Measurements from ENCODE around the gene SLC39A5. TPM values are rescaled to one million over a fixed set of nuclear protein-coding genes. Genes with fewer than 3 reads are reported as not detected.

Gene SLC39A5
- total RNA-seq, 3 donors from 2014 or later (not counting 1 experiment from before 2014, with no cell fraction given) = 0.70 to 1.4 (median 0.71) TPM

- H3K4me3 Mint-ChIP-seq = no peak overlapping the region
- no peak for TF ChIP-seq CTCF (IDR thresholded peaks at IDR 0.05)
- DNase-seq = no peak
- H3K27me3 Mint-ChIP-seq (ENCODE audit: low read depth in 2 of 2) = no peaks in the 10 kb centered on the region
- Histone ChIP-seq H3K36me3 (ENCODE audit: control insufficient read depth, insufficient read depth, low read length) (peaks cover 2% of the 10 kb centered on the region), H3K27ac (ENCODE audit: low read length) (no peak overlapping the region), H3K9me3 (ENCODE audit: control insufficient read depth, insufficient read depth, low read length) (no peaks in the 10 kb centered on the region), H3K27me3 (ENCODE audit: control insufficient read depth, insufficient read depth, low read length) (no peaks in the 10 kb centered on the region), H3K4me1 (ENCODE audit: control insufficient read depth, insufficient read depth, low read length) (no peaks in the 10 kb centered on the region), H3K4me3 (ENCODE audit: low read length) (no peak overlapping the region)
- H3K36me3 Mint-ChIP-seq = no peaks in the 10 kb centered on the region
- H3K4me1 Mint-ChIP-seq = peaks cover 2% of the 10 kb centered on the region in 2 donors
- no peaks in the 10 kb centered on the region for H3K9me3 Mint-ChIP-seq
- ATAC-seq = no peak
- 92% methylated on average over 11 of the region's 11 CpGs for WGBS (ENCODE audit: insufficient coverage)
- no peak overlapping the region for H3K27ac Mint-ChIP-seq
- intact Hi-C loops (cut with micrococcal nuclease) = no loop called here
Observed at GRCh38 chr12:56231184-56231582, 1.3 kb downstream of the SLC39A5 start.

GRCh38 chr12:56234746-56235436 is 5.0 kb downstream of the SLC39A5 start:
- Mint-ChIP-seq H3K36me3 (no peaks in the 10 kb centered on the region), H3K27ac (no peak overlapping the region), H3K4me3 (no peak overlapping the region), H3K9me3 (no peaks in the 10 kb centered on the region), H3K4me1 (no peaks in the 10 kb centered on the region), H3K27me3 (ENCODE audit: low read depth in 2 of 2) (no peaks in the 10 kb centered on the region)
- Histone ChIP-seq H3K27me3 (ENCODE audit: control insufficient read depth, insufficient read depth, low read length) (no peaks in the 10 kb centered on the region), H3K4me1 (ENCODE audit: control insufficient read depth, insufficient read depth, low read length) (no peaks in the 10 kb centered on the region), H3K27ac (ENCODE audit: low read length) (no peak overlapping the region), H3K9me3 (ENCODE audit: control insufficient read depth, insufficient read depth, low read length) (no peaks in the 10 kb centered on the region), H3K4me3 (ENCODE audit: low read length) (no peak overlapping the region), H3K36me3 (ENCODE audit: control insufficient read depth, insufficient read depth, low read length) (peaks cover 6% of the 10 kb centered on the region)
- no peak for TF ChIP-seq CTCF (IDR thresholded peaks at IDR 0.05)
- ATAC-seq (no peak), DNase-seq (no peak)
- 91% methylated on average over 16 of the region's 16 CpGs for WGBS (ENCODE audit: insufficient coverage)
- intact Hi-C loops (cut with micrococcal nuclease) = no loop called here

- ATAC-seq = no peak
- Mint-ChIP-seq H3K4me3 (no peak overlapping the region), H3K4me1 (no peaks in the 10 kb centered on the region), H3K27ac (no peak overlapping the region), H3K27me3 (ENCODE audit: low read depth in 2 of 2) (no peaks in the 10 kb centered on the region), H3K36me3 (no peaks in the 10 kb centered on the region), H3K9me3 (no peaks in the 10 kb centered on the region)
- WGBS (ENCODE audit: insufficient coverage) = 100% methylated on average over 6 of the region's 6 CpGs
- Histone ChIP-seq H3K9me3 (ENCODE audit: control insufficient read depth, insufficient read depth, low read length) (no peaks in the 10 kb centered on the region), H3K27me3 (ENCODE audit: control insufficient read depth, insufficient read depth, low read length) (no peaks in the 10 kb centered on the region), H3K27ac (ENCODE audit: low read length) (no peak overlapping the region), H3K36me3 (ENCODE audit: control insufficient read depth, insufficient read depth, low read length) (peaks cover 7% of the 10 kb centered on the region), H3K4me3 (ENCODE audit: low read length) (no peak overlapping the region), H3K4me1 (ENCODE audit: control insufficient read depth, insufficient read depth, low read length) (no peaks in the 10 kb centered on the region)
- no peak for TF ChIP-seq CTCF (IDR thresholded peaks at IDR 0.05)
- no peak for DNase-seq
- intact Hi-C loops (cut with micrococcal nuclease) = no loop called here
Observed at GRCh38 chr12:56236091-56236490, 6.2 kb downstream of the SLC39A5 start.

GRCh38 chr12:56236985-56237384 is 7.1 kb downstream of the SLC39A5 start:
- Histone ChIP-seq H3K9me3 (ENCODE audit: control insufficient read depth, insufficient read depth, low read length) (no peaks in the 10 kb centered on the region), H3K4me1 (ENCODE audit: control insufficient read depth, insufficient read depth, low read length) (no peaks in the 10 kb centered on the region), H3K27ac (ENCODE audit: low read length) (no peak overlapping the region), H3K27me3 (ENCODE audit: control insufficient read depth, insufficient read depth, low read length) (no peaks in the 10 kb centered on the region), H3K36me3 (ENCODE audit: control insufficient read depth, insufficient read depth, low read length) (peaks cover 16% of the 10 kb centered on the region), H3K4me3 (ENCODE audit: low read length) (no peak overlapping the region)
- TF ChIP-seq CTCF (IDR thresholded peaks at IDR 0.05) = no peak
- H3K27ac Mint-ChIP-seq = no peak overlapping the region
- H3K27me3 Mint-ChIP-seq (ENCODE audit: low read depth in 2 of 2) = no peaks in the 10 kb centered on the region
- H3K9me3 Mint-ChIP-seq = no peaks in the 10 kb centered on the region
- no peak for DNase-seq
- 84% methylated on average over 5 of the region's 5 CpGs for WGBS (ENCODE audit: insufficient coverage)
- peaks cover 0 to 1% of the 10 kb centered on the region in 2 donors for H3K4me1 Mint-ChIP-seq
- no peak for ATAC-seq
- no peaks in the 10 kb centered on the region for H3K36me3 Mint-ChIP-seq
- no peak overlapping the region for H3K4me3 Mint-ChIP-seq
- intact Hi-C loops (cut with micrococcal nuclease) = no loop called here
